WERI-Rb-1 (cell line): Measurements from ENCODE around the gene PDE12.

Experiments used
- DNase-seq: peaks from one replicate; pipeline ENCODE4 v3.0.0-alpha.2; 2020
- H3K27ac ChIP-seq: fragments of 250-450 bp; sonication (Bioruptor Pico); 2 replicates; pipeline ENCODE4 v1.5.1; 2020; ENCODE audit warnings: mild to moderate bottlenecking, moderate library complexity
- H3K27me3 ChIP-seq: fragments of 250-450 bp; sonication (Bioruptor Pico); 2 replicates; pipeline ENCODE4 v1.5.1; 2021; ENCODE audit warnings: mild to moderate bottlenecking, low read depth, moderate library complexity; ENCODE audit not compliant: insufficient read depth, severe bottlenecking
- H3K36me3 ChIP-seq: fragments of 250-450 bp; sonication (Bioruptor Pico); 2 replicates; pipeline ENCODE4 v1.5.1; 2020; ENCODE audit warnings: mild to moderate bottlenecking, moderate library complexity
- H3K4me3 ChIP-seq: 2 replicates; pipeline ENCODE4 v1.5.1; 2011; ENCODE audit warnings: low read depth, mild to moderate bottlenecking, control low read depth, low read length
- H3K9me3 ChIP-seq: fragments of 250-450 bp; sonication (Bioruptor Pico); 2 replicates; pipeline ENCODE4 v1.5.1; 2021; ENCODE audit warnings: mild to moderate bottlenecking, moderate library complexity; ENCODE audit not compliant: severe bottlenecking
- TF ChIP-seq, protein P1 (sequence below): IDR thresholded peaks from 2 replicates; pipeline ENCODE4 v1.5.1; 2011; ENCODE audit warnings: low read depth, mild to moderate bottlenecking, control low read depth, inconsistent platforms, low read length

PDE12 gene

DNA sequence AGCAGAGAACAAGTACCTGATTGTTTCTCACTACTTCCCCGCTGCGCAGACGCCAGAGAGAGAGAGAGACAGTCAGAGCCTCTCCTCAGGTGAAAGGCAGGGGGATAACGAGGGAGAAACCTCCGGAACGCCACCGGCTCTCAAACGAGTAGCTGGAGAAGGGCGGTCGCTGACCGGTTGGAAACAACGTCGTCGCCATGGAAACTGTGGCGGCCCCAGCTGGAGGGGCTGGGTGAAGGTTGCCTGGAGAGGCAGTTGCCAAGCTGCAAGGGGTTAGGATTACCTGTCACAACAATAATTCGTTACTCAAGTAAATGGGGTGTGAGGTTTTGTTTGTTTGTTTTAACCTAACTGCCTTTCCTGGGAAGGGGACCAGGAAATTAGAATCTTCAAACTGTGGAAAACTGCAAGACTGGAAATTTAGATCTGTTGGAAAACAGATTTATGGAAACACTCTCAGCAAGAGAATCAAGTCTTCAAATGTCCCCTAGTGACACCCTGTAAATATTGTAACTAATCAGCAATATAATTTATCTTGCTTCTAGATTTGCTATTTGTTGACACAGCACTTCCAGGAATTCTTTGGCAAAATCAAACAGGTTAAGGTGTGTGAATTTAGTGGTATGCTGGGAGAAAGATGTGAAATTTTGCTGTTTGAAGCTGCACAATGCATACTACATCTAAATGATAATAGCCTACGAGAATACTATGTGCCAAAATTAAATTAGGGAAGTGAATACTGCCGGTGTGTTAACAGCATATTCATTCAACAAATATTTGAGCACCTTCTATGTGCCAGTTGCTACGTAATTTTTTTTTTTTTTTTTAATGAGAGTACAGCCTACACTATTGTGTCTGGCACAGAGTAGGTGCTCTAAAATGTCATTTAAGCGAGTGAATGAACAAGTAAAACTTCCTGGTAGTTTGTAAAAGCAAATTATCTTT lies 11.6 kb upstream of the PDE12 start, which contains the start of gene DNAH12:
DNAH12 (minus strand) TSS at position 164 of the 945 bp plus-strand sequence. CDS start 1,474 bp downstream, outside the sequence.
- peaks cover 17% of the 10 kb centered on the region for H3K27me3 ChIP-seq
- H3K36me3 ChIP-seq, result no peaks in the 10 kb centered on the region
- H3K4me3 ChIP-seq, result no peak within 1 kb of the TSS
- no peaks in the 10 kb centered on the region for H3K9me3 ChIP-seq
- no peak within 1 kb of the TSS for H3K27ac ChIP-seq
- peak; percentile 64 for DNase-seq
- TF ChIP-seq, protein P1, sequence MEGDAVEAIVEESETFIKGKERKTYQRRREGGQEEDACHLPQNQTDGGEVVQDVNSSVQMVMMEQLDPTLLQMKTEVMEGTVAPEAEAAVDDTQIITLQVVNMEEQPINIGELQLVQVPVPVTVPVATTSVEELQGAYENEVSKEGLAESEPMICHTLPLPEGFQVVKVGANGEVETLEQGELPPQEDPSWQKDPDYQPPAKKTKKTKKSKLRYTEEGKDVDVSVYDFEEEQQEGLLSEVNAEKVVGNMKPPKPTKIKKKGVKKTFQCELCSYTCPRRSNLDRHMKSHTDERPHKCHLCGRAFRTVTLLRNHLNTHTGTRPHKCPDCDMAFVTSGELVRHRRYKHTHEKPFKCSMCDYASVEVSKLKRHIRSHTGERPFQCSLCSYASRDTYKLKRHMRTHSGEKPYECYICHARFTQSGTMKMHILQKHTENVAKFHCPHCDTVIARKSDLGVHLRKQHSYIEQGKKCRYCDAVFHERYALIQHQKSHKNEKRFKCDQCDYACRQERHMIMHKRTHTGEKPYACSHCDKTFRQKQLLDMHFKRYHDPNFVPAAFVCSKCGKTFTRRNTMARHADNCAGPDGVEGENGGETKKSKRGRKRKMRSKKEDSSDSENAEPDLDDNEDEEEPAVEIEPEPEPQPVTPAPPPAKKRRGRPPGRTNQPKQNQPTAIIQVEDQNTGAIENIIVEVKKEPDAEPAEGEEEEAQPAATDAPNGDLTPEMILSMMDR, result no peak

DNA sequence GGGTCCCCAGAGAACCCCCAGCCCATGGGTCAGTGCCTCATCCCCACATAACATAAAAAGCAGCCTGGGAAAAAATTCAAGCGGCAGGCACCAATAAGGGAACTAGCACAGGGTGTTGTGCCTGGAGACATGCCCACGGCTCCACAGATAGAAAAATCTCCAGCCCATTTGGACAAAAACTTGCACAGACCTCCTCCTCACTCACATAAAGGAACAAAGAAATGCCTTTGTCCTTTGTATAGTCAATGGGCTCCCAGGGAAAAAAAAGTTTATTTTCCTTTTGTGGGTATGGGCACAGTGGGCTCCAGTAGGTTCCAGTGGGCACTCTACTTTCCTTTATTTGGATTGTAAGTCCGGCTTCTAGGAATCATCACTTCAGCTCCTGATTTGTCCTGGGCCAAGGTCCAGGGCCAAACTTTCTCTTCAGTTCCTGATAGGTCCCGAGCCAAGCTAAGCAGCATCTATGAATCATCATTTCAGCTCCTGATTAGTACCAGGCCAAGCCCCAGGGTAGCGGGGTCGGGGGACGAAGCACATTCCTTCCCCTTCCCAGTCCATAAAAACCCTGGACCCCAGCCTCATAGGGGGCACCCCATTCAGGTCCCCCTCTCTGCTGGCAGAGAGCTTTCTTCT lies 10.3 kb upstream of the PDE12 start:
- Histone ChIP-seq H3K27me3 (peaks cover 17% of the 10 kb centered on the region), H3K36me3 (no peaks in the 10 kb centered on the region), H3K4me3 (no peak overlapping the region), H3K9me3 (no peaks in the 10 kb centered on the region), H3K27ac (no peak overlapping the region)
- TF ChIP-seq, protein P1, result no peak
- no peak for DNase-seq

- Histone ChIP-seq H3K9me3 (no peaks in the 10 kb centered on the region), H3K27me3 (peaks cover 17% of the 10 kb centered on the region), H3K4me3 (no peak overlapping the region), H3K36me3 (no peaks in the 10 kb centered on the region), H3K27ac (no peak overlapping the region)
- peak; percentile 66 for DNase-seq
- TF ChIP-seq, protein P1, result no peak
Measured at GRCh38 chr3:57546616-57547015, 9.5 kb upstream of the PDE12 start.

DNA sequence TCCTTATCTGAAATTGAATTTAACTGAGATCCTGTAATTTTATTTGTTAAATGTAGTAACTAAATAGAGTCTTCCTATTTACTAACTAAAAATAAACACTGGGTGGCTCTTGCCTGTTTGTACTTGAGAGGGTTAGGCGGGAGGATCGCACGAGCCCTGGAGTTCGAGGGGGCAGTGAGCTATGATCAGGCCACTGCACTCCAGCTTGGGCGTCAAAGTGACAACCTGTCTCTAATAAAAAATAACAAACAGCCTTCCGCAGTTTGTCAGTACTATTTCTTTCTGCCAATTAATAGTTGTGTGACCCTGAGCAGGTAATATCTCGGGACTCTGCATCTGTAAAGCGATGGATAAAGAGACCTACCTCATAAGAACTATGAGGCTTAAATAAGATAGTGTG lies 768 bp upstream of the PDE12 start:
- no peak for DNase-seq
- Histone ChIP-seq H3K36me3 (peaks cover 32% of the 10 kb centered on the region), H3K27ac (peak overlapping the region; percentile 95), H3K9me3 (no peaks in the 10 kb centered on the region), H3K4me3 (peak overlapping the region; percentile 47), H3K27me3 (no peaks in the 10 kb centered on the region)
- TF ChIP-seq, protein P1, result no peak

- peak; percentile 21 for DNase-seq
- TF ChIP-seq, protein P1, result no peak
- peak overlapping the region; percentile 47 for H3K4me3 ChIP-seq
- H3K9me3 ChIP-seq, result no peaks in the 10 kb centered on the region
- peak overlapping the region; percentile 95 for H3K27ac ChIP-seq
- H3K27me3 ChIP-seq, result no peaks in the 10 kb centered on the region
- H3K36me3 ChIP-seq, result peaks cover 43% of the 10 kb centered on the region
Measured at GRCh38 chr3:57556459-57557084, 498 bp downstream of the PDE12 start.
